HepG2 (cell line): ENCODE data around the gene QRSL1. TPM values are rescaled to one million over a fixed set of nuclear protein-coding genes. Genes with fewer than 3 reads are reported as not detected.
A peak's percentile ranks its signal among the peaks of the same experiment; 100 is the strongest.

ENCODE experiments used
- ARNTL ChIP-seq: sonication (generic); formaldehyde crosslinking; IDR thresholded peaks from 2 replicates; pipeline ENCODE4 v1.4.0; 2020; ENCODE audit warnings: mild to moderate bottlenecking, missing genetic modification reagents
- IRF9 ChIP-seq: sonication (generic); formaldehyde crosslinking; IDR thresholded peaks from 2 replicates; pipeline ENCODE4 v1.8.0; 2022; ENCODE audit warnings: missing genetic modification reagents, mild to moderate bottlenecking, borderline replicate concordance
- MTA3 ChIP-seq: sonication (generic); formaldehyde crosslinking; IDR thresholded peaks from 2 replicates; pipeline ENCODE4 v1.4.0; 2020; ENCODE audit warnings: missing genetic modification reagents
- MTERF4 ChIP-seq: sonication (generic); formaldehyde crosslinking; IDR thresholded peaks from 2 replicates; pipeline ENCODE4 v1.8.0; 2023; ENCODE audit warnings: mild to moderate bottlenecking, missing genetic modification reagents
- NCOA2 ChIP-seq: sonication (generic); formaldehyde crosslinking; IDR thresholded peaks from 2 replicates; pipeline ENCODE4 v1.8.0; 2022; ENCODE audit warnings: inconsistent platforms
- PHF5A ChIP-seq: IDR thresholded peaks from one replicate; pipeline ENCODE4 v1.6.1; 2018; ENCODE audit warnings: low read depth, missing genetic modification reagents; ENCODE audit not compliant: unreplicated experiment
- POLR2AphosphoS5 ChIP-seq: IDR thresholded peaks from 2 replicates; pipeline ENCODE4 v1.6.1; 2012; ENCODE audit warnings: low read depth, low read length
- POLR2G ChIP-seq: fragments of 200-400 bp; formaldehyde crosslinking; IDR thresholded peaks from 2 replicates; pipeline ENCODE4 v1.6.1; 2018; ENCODE audit warnings: mild to moderate bottlenecking, low read depth, low read length, moderate library complexity
- SMAD3 ChIP-seq: sonication (generic); formaldehyde crosslinking; IDR thresholded peaks from 2 replicates; pipeline ENCODE4 v1.4.0; 2020; ENCODE audit warnings: missing genetic modification reagents
- TFE3 ChIP-seq: IDR thresholded peaks from 2 replicates; pipeline ENCODE4 v1.6.1; 2016
- TOPORS ChIP-seq: sonication (generic); formaldehyde crosslinking; IDR thresholded peaks from 2 replicates; pipeline ENCODE4 v1.8.0; 2023; ENCODE audit warnings: mild to moderate bottlenecking, missing genetic modification reagents
- U2AF1 ChIP-seq: fragments of 200-400 bp; formaldehyde crosslinking; optimal IDR thresholded peaks from 2 replicates; pipeline ENCODE3; 2017; ENCODE audit warnings: mild to moderate bottlenecking, low read depth, low read length
- ZEB1 ChIP-seq: IDR thresholded peaks from 2 replicates; pipeline ENCODE4 v1.6.1; 2012; ENCODE audit warnings: mild to moderate bottlenecking, low read depth, inconsistent platforms; ENCODE audit not compliant: insufficient replicate concordance
- ZIK1 ChIP-seq: sonication (generic); formaldehyde crosslinking; IDR thresholded peaks from 2 replicates; pipeline ENCODE4 v1.5.0; 2020; ENCODE audit warnings: mild to moderate bottlenecking, low read depth, missing genetic modification reagents, borderline replicate concordance
- ZKSCAN8 ChIP-seq: IDR thresholded peaks from 2 replicates; pipeline ENCODE4 v1.6.1; 2016; ENCODE audit warnings: borderline replicate concordance, missing genetic modification reagents, missing compliant biosample characterization
- ZNF180 ChIP-seq: sonication (generic); formaldehyde crosslinking; IDR thresholded peaks from 2 replicates; pipeline ENCODE4 v1.4.0; 2020; ENCODE audit warnings: low read depth, missing genetic modification reagents, borderline replicate concordance
- ZNF232 ChIP-seq: sonication (generic); formaldehyde crosslinking; IDR thresholded peaks from 2 replicates; pipeline ENCODE4 v1.4.0; 2020; ENCODE audit warnings: missing genetic modification reagents, borderline replicate concordance
- ZNF263 ChIP-seq: sonication (generic); formaldehyde crosslinking; IDR thresholded peaks from 2 replicates; pipeline ENCODE4 v1.4.0; 2020; ENCODE audit warnings: missing genetic modification reagents
- ZNF451 ChIP-seq: sonication (generic); formaldehyde crosslinking; IDR thresholded peaks from 2 replicates; pipeline ENCODE4 v1.5.0; 2020; ENCODE audit warnings: mild to moderate bottlenecking, missing genetic modification reagents
- ZNF598 ChIP-seq: sonication (generic); formaldehyde crosslinking; IDR thresholded peaks from 2 replicates; pipeline ENCODE4 v1.5.1; 2020; ENCODE audit warnings: mild to moderate bottlenecking, missing genetic modification reagents, borderline replicate concordance
- polyA plus RNA-seq, 8 experiments: library from polyadenylated mRNA; depleted of rRNA in 3 of 8; stranded (reverse) in 7 of 8; unstranded in 1 of 8; fragments of >200 nt; fragmentation: Illumina TruSeq in 4 of 8; extraction: Trizol in 4 of 8; gene quantifications; 2 replicates each; pipeline versions ENCODE4 v1.2.1 to v1.2.3, GENCODE V29; 2011 to 2016; ENCODE audit warnings: low read depth in 4 of 8, missing spikeins in 1 of 8, mixed read lengths in 1 of 8; ENCODE audit not compliant: insufficient read depth in 1 of 8
- total RNA-seq, 5 experiments: library from RNA; depleted of rRNA; stranded (reverse); fragments of >200 nt; fragmentation: Illumina TruSeq; extraction: Trizol; gene quantifications; 2 replicates each; pipeline ENCODE4 v1.2.3, GENCODE V29; 2016; ENCODE audit warnings: low read depth in 1 of 5
- TF ChIP-seq, protein P1 (sequence below): sonication (generic); formaldehyde crosslinking; conservative IDR thresholded peaks from 2 replicates; pipeline ENCODE4 v1.8.1; 2023; ENCODE audit warnings: missing genetic modification reagents
- TF ChIP-seq, protein P2 (sequence below): sonication (generic); formaldehyde crosslinking; IDR thresholded peaks from 2 replicates; pipeline ENCODE4 v1.5.0; 2020; ENCODE audit warnings: missing genetic modification reagents
- TF ChIP-seq, protein P3 (sequence below): sonication (generic); formaldehyde crosslinking; IDR thresholded peaks from 2 replicates; pipeline ENCODE4 v1.5.0; 2020; ENCODE audit warnings: mild to moderate bottlenecking, missing genetic modification reagents

Gene QRSL1
- total and polyA plus RNA-seq, 2 of the 13 experiments (the other 11 are each of a cell fraction or from before 2014, with no cell fraction given) = 8.2 to 22.3 TPM

GRCh38 chr6:106629859-106630163, 433 bp downstream of the QRSL1 start (continued):
- TF ChIP-seq PHF5A (CRISPR knock-in tag) (no peak), POLR2AphosphoS5 (no peak), MTA3 (CRISPR knock-in tag) (no peak), U2AF1 (no peak), ZIK1 (CRISPR knock-in tag) (no peak), ZNF232 (CRISPR knock-in tag) (no peak), POLR2G (no peak), ZKSCAN8 (CRISPR knock-in tag) (no peak), ZEB1 (no peak), TFE3 (CRISPR knock-in tag) (0 out of 2 replicates have a peak, but pooled peaks have one; percentile 31), ZNF451 (CRISPR knock-in tag) (no peak), IRF9 (CRISPR knock-in tag) (no peak), MTERF4 (CRISPR knock-in tag) (0 out of 2 replicates have a peak, but pooled peaks have one; percentile 14), ZNF263 (CRISPR knock-in tag) (no peak), ZNF180 (CRISPR knock-in tag) (no peak), ZNF598 (CRISPR knock-in tag) (no peak), NCOA2 (CRISPR knock-in tag) (no peak), TOPORS (CRISPR knock-in tag) (no peak), ARNTL (no peak), SMAD3 (0 out of 2 replicates have a peak, but pooled peaks have one; percentile 9)
- TF ChIP-seq, protein P1, sequence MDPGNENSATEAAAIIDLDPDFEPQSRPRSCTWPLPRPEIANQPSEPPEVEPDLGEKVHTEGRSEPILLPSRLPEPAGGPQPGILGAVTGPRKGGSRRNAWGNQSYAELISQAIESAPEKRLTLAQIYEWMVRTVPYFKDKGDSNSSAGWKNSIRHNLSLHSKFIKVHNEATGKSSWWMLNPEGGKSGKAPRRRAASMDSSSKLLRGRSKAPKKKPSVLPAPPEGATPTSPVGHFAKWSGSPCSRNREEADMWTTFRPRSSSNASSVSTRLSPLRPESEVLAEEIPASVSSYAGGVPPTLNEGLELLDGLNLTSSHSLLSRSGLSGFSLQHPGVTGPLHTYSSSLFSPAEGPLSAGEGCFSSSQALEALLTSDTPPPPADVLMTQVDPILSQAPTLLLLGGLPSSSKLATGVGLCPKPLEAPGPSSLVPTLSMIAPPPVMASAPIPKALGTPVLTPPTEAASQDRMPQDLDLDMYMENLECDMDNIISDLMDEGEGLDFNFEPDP (CRISPR knock-in tag) = no peak
- TF ChIP-seq, protein P2, sequence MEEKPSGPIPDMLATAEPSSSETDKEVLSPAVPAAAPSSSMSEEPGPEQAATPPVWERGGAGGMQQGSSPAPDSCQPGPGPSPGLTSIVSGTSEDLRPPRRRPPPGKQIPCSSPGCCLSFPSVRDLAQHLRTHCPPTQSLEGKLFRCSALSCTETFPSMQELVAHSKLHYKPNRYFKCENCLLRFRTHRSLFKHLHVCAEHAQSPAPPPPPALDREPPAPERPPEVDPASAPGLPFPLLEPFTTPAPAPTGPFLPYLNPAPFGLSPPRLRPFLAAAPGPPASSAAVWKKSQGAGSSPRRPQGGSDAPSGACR (CRISPR knock-in tag) = 0 out of 2 replicates have a peak, but pooled peaks have one; percentile 12
- TF ChIP-seq, protein P3, sequence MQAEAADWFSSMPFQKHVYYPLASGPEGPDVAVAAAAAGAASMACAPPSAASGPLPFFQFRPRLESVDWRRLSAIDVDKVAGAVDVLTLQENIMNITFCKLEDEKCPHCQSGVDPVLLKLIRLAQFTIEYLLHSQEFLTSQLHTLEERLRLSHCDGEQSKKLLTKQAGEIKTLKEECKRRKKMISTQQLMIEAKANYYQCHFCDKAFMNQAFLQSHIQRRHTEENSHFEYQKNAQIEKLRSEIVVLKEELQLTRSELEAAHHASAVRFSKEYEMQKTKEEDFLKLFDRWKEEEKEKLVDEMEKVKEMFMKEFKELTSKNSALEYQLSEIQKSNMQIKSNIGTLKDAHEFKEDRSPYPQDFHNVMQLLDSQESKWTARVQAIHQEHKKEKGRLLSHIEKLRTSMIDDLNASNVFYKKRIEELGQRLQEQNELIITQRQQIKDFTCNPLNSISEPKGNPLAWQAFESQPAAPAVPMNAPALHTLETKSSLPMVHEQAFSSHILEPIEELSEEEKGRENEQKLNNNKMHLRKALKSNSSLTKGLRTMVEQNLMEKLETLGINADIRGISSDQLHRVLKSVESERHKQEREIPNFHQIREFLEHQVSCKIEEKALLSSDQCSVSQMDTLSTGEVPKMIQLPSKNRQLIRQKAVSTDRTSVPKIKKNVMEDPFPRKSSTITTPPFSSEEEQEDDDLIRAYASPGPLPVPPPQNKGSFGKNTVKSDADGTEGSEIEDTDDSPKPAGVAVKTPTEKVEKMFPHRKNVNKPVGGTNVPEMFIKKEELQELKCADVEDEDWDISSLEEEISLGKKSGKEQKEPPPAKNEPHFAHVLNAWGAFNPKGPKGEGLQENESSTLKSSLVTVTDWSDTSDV (CRISPR knock-in tag) = no peak
